ENCODE results near the gene MATN1. TPM values are rescaled to one million over a fixed set of nuclear protein-coding genes. Genes with fewer than 3 reads are reported as not detected.
A peak's percentile ranks its signal among the peaks of the same experiment; 100 is the strongest.

Gene MATN1
- total and polyA plus RNA-seq, 4 donors: 0.19 TPM; not detected in 3

DNA sequence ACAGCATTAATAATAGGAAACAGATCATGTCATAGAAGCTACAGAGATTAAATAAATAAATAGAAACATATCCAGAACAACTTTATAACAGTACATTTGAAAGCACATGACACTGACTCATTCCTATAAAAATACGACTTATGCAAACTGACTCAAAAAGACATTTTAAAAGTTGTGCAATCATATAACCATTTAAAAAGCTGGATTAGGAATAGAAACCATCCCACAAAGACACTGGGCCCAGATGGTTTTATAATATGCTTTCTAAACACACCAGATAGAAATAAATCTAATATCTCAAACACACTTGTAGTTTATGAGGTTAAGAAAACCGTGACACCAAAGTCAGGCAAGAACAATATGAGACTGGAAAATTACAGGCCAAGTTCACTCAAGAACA is 47.6 kb downstream of the MATN1 start:
- Histone ChIP-seq H3K27me3 (ENCODE audit: control insufficient read depth in 4 of 4, insufficient read depth in 4 of 4, low read length in 3 of 4) (no peaks in the 10 kb centered on the region), H3K27ac (ENCODE audit: low read depth in 1 of 2, low read length in 2 of 2) (no peak overlapping the region), H3K4me3 (ENCODE audit: low read depth in 1 of 3, low read length in 3 of 3) (no peak overlapping the region), H3K9me3 (ENCODE audit: control insufficient read depth in 4 of 4, low read length in 3 of 4) (no peaks in the 10 kb centered on the region), H3K4me1 (ENCODE audit: control insufficient read depth in 4 of 4, insufficient read depth in 4 of 4, low read length in 3 of 4) (peaks cover 0 to 8% (median 0%) of the 10 kb centered on the region in 4 donors), H3K9ac (ENCODE audit: low read depth in 1 of 2, low read length in 2 of 2) (no peak overlapping the region), H3K36me3 (ENCODE audit: control insufficient read depth in 4 of 4, insufficient read depth in 3 of 4, low read depth in 1 of 4, low read length in 3 of 4) (no peaks in the 10 kb centered on the region)
- TF ChIP-seq NR2F2 (IDR thresholded peaks at IDR 0.05): no peak
- peak in 1 of 2 donors; percentile 41 for TF ChIP-seq JUND (IDR thresholded peaks at IDR 0.05)
- WGBS: 49% methylated on average over 2 of the region's 2 CpGs
- no peak for DNase-seq (ENCODE audit: low spot score)

- DNase-seq (ENCODE audit: low spot score): no peak
- no peaks in the 10 kb centered on the region for H3K27me3 ChIP-seq (ENCODE audit: control insufficient read depth in 4 of 4, insufficient read depth in 4 of 4, low read length in 3 of 4)
- H3K4me1 ChIP-seq (ENCODE audit: control insufficient read depth in 4 of 4, insufficient read depth in 4 of 4, low read length in 3 of 4): peaks cover 0 to 8% (median 0%) of the 10 kb centered on the region in 4 donors
- no peaks in the 10 kb centered on the region for H3K9me3 ChIP-seq (ENCODE audit: control insufficient read depth in 4 of 4, low read length in 3 of 4)
- no peak overlapping the region for H3K9ac ChIP-seq (ENCODE audit: low read depth in 1 of 2, low read length in 2 of 2)
- no peak overlapping the region for H3K4me3 ChIP-seq (ENCODE audit: low read depth in 1 of 3, low read length in 3 of 3)
- 89% methylated on average over 2 of the region's 2 CpGs for WGBS
- TF ChIP-seq RAD21 (IDR thresholded peaks at IDR 0.05) (no peak), NR2F2 (IDR thresholded peaks at IDR 0.05) (no peak), SP1 (IDR thresholded peaks at IDR 0.05) (no peak), MAX (IDR thresholded peaks at IDR 0.05) (no peak), FOXA1 (IDR thresholded peaks at IDR 0.05) (no peak)
- no peak overlapping the region for H3K27ac ChIP-seq (ENCODE audit: low read depth in 1 of 2, low read length in 2 of 2)
- H3K36me3 ChIP-seq (ENCODE audit: control insufficient read depth in 4 of 4, insufficient read depth in 3 of 4, low read depth in 1 of 4, low read length in 3 of 4): no peaks in the 10 kb centered on the region
Measured at GRCh38 chr1:30675289-30675688, 48.1 kb downstream of the MATN1 start.

DNA sequence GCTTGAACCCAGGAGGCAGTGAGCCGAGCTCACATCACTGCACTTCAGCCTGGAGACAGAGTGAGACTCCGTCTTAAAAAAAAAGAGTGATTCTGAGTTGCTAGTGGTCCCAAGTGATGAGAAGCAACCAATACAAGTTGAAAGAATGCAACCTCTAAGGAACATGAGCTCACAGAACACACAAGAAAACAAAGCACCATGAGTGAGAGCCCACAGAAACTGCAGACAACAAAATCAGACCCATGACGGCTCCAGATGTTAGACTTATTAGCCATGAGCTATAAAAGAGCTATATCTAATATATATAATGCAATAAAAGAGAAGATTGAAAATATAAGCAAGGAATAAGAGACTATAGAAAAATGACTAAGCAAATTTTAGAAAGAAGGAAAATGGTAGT is 50.0 kb downstream of the MATN1 start:
- Histone ChIP-seq H3K27me3 (ENCODE audit: control insufficient read depth in 4 of 4, insufficient read depth in 4 of 4, low read length in 3 of 4) (no peaks in the 10 kb centered on the region), H3K4me3 (ENCODE audit: low read depth in 1 of 3, low read length in 3 of 3) (no peak overlapping the region), H3K36me3 (ENCODE audit: control insufficient read depth in 4 of 4, insufficient read depth in 3 of 4, low read depth in 1 of 4, low read length in 3 of 4) (no peaks in the 10 kb centered on the region), H3K9me3 (ENCODE audit: control insufficient read depth in 4 of 4, low read length in 3 of 4) (no peaks in the 10 kb centered on the region), H3K9ac (ENCODE audit: low read depth in 1 of 2, low read length in 2 of 2) (no peak overlapping the region), H3K27ac (ENCODE audit: low read depth in 1 of 2, low read length in 2 of 2) (no peak overlapping the region), H3K4me1 (ENCODE audit: control insufficient read depth in 4 of 4, insufficient read depth in 4 of 4, low read length in 3 of 4) (peaks cover 0 to 8% (median 0%) of the 10 kb centered on the region in 4 donors)
- DNase-seq (ENCODE audit: low spot score): no peak
- 58% methylated on average over 3 of the region's 3 CpGs for WGBS
- TF ChIP-seq, protein P1, sequence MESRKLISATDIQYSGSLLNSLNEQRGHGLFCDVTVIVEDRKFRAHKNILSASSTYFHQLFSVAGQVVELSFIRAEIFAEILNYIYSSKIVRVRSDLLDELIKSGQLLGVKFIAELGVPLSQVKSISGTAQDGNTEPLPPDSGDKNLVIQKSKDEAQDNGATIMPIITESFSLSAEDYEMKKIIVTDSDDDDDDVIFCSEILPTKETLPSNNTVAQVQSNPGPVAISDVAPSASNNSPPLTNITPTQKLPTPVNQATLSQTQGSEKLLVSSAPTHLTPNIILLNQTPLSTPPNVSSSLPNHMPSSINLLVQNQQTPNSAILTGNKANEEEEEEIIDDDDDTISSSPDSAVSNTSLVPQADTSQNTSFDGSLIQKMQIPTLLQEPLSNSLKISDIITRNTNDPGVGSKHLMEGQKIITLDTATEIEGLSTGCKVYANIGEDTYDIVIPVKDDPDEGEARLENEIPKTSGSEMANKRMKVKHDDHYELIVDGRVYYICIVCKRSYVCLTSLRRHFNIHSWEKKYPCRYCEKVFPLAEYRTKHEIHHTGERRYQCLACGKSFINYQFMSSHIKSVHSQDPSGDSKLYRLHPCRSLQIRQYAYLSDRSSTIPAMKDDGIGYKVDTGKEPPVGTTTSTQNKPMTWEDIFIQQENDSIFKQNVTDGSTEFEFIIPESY (IDR thresholded peaks at IDR 0.05): no peak
- TF ChIP-seq NR2F2 (IDR thresholded peaks at IDR 0.05): no peak
- no peak for TF ChIP-seq HNF4G (IDR thresholded peaks at IDR 0.05)
- TF ChIP-seq MAX (IDR thresholded peaks at IDR 0.05): no peak
- TF ChIP-seq EGR1 (IDR thresholded peaks at IDR 0.05; ENCODE audit: low read depth in 2 of 2): no peak
- no peak for TF ChIP-seq RXRA (IDR thresholded peaks at IDR 0.05)
- no peak for TF ChIP-seq FOXA2 (IDR thresholded peaks at IDR 0.05)
- no peak for TF ChIP-seq CTCF (IDR thresholded peaks at IDR 0.05; ENCODE audit: low read depth, low read length, missing input control)
- no peak for TF ChIP-seq YY1 (IDR thresholded peaks at IDR 0.05)
- TF ChIP-seq HNF4A (conservative IDR thresholded peaks at IDR 0.05): no peak
- TF ChIP-seq, protein P2, sequence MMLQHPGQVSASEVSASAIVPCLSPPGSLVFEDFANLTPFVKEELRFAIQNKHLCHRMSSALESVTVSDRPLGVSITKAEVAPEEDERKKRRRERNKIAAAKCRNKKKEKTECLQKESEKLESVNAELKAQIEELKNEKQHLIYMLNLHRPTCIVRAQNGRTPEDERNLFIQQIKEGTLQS (IDR thresholded peaks at IDR 0.05): no peak
- TF ChIP-seq RAD21 (IDR thresholded peaks at IDR 0.05): no peak
- no peak for TF ChIP-seq GABPA (IDR thresholded peaks at IDR 0.05 in 1 of 2, conservative IDR thresholded peaks at IDR 0.05 in 1 of 2)
- no peak for TF ChIP-seq TAF1 (conservative IDR thresholded peaks at IDR 0.05)
- TF ChIP-seq SP1 (IDR thresholded peaks at IDR 0.05): no peak
- no peak for TF ChIP-seq JUND (IDR thresholded peaks at IDR 0.05)
- TF ChIP-seq FOXA1 (IDR thresholded peaks at IDR 0.05): no peak
